ENCODE data around the gene TGFB2. TPM values are rescaled to one million over a fixed set of nuclear protein-coding genes. Genes with fewer than 3 reads are reported as not detected.

The TGFB2 gene
- polyA plus RNA-seq, 4 donors, result 12.8 to 17.9 (median 15.3) TPM

GRCh38 chr1:218415726-218416125 is 70.6 kb downstream of the TGFB2 start:
- DNase-seq (ENCODE audit: low read depth in 4 of 4, low spot score in 3 of 4), result no peak

DNA sequence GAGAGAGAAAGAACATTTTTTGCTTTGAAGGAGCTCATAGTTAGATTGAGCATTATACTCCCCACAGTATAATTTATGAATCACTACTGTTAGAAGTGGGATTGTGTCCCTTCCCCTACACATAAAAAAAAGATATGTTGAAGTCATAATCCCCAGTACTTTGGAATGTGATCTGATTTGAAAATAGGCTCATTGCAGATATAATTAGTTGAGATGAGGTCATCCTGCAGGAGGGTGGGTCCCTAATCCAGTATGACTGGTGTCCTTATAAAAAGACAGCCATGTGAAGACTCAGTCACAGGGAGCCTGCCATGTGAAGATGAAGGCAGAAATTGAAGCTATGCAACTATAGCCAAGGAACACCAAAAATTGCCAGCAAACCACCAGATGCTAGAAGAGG is 76.4 kb downstream of the TGFB2 start:
- no peak for DNase-seq (ENCODE audit: low read depth in 4 of 4, low spot score in 3 of 4)

- no peak for DNase-seq (ENCODE audit: low read depth in 4 of 4, low spot score in 3 of 4)
These were observed 79.4 kb downstream of the TGFB2 start for GRCh38 chr1:218424502-218424901.

DNA sequence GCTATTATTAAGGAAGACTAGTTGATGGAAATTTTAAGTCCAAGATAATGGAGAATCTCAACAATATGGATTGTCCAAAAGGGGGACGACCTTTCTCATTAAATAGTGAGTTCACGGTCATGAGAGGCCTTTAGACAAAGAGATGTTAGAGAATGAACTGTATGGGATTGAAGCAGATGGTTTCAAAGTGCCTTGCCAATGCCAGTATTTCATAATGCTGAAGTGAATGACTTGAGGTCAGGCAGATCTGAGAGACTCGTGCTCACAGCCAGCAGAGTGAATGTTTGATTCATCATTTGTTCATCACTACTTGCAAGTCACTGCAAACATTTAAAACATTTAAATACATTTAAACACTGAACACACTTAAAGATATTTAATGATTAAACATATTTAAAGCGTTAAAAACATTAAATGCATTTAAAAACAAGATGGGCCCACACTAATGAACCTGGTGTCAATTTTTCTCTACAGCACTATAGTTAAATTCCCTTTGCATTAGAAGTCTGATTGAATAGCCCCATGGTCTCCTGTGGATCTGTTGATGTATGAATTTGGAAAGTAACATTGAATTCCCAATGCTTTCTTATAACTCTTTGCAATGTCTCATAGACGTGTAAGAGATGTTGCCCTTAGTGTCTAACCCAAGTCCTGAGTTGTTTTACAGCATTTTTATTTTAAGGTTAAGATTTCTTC is 80.7 kb downstream of the TGFB2 start:
- DNase-seq (ENCODE audit: low read depth in 4 of 4, low spot score in 3 of 4), result no peak

- DNase-seq (ENCODE audit: low read depth in 4 of 4, low spot score in 3 of 4), result no peak
These were observed 81.2 kb downstream of the TGFB2 start for GRCh38 chr1:218426343-218426657.

- no peak for DNase-seq (ENCODE audit: low read depth in 4 of 4, low spot score in 3 of 4)
These were observed 84.2 kb downstream of the TGFB2 start for GRCh38 chr1:218429301-218429700.

- no peak for DNase-seq (ENCODE audit: low read depth in 4 of 4, low spot score in 3 of 4)
These were observed 85.2 kb downstream of the TGFB2 start for GRCh38 chr1:218430346-218430745.

DNA sequence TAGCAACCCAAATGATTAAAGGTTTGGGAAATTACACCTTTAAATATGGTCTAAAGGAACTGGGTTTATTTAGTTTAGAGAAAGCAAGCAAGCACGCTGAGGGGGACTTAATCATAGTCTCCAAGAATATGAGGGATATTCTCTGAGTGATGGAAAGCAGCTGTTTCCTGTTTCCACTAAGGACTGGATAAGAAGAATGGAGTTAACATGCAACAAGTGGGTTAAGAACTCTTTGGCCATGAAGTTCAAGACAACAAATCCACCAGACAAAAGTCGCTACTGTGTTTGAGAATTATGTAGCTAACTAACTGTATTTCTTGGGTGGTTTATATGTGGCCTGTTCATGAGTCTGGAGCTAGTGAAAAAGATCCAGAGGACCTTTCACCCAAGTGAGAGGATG is 85.7 kb downstream of the TGFB2 start:
- no peak for DNase-seq (ENCODE audit: low read depth in 4 of 4, low spot score in 3 of 4)

DNA sequence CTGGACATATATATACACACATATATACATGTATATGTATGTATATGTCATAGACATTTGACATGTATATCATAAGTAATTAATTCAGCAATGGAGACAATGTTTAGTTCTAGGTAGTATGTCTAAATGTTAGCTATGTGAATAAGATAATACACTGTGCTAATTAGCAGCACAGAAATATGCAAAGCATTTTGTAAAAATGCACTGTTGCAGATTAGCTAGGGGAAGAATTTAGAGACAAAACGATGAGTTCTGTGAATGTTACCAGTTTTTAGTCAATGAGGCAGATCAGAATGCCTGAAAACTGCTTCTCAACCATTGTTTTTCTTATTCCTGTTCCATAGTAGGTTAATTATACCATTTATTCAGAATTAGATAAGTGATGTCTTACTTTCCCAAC is 86.3 kb downstream of the TGFB2 start:
- DNase-seq (ENCODE audit: low read depth in 4 of 4, low spot score in 3 of 4), result no peak

DNA sequence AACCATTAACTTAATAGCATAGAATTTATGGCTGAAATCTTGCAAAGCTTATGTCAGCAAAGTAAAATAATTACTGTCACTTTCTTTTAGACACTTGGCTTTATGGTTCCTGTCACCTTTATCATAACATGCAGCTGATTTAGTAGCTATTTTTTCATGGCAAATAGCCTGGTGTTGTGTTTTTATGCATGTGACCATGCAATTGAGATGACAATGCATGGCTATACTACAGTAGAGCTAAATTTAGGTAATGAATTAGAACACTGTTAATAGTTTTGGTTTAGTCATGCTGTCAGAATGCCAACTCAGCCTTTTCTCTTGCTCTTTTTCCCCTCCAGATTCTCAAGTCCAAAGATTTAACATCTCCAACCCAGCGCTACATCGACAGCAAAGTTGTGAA is 88.6 kb downstream of the TGFB2 start:
- DNase-seq (ENCODE audit: low read depth in 4 of 4, low spot score in 3 of 4), result peak in 1 of 4 donors; percentile 25

- DNase-seq (ENCODE audit: low read depth in 4 of 4, low spot score in 3 of 4), result no peak
These were observed 90.4 kb downstream of the TGFB2 start for GRCh38 chr1:218435528-218435927.

- DNase-seq (ENCODE audit: low read depth in 4 of 4, low spot score in 3 of 4), result no peak
These were observed 91.2 kb downstream of the TGFB2 start for GRCh38 chr1:218436346-218436745.

DNA sequence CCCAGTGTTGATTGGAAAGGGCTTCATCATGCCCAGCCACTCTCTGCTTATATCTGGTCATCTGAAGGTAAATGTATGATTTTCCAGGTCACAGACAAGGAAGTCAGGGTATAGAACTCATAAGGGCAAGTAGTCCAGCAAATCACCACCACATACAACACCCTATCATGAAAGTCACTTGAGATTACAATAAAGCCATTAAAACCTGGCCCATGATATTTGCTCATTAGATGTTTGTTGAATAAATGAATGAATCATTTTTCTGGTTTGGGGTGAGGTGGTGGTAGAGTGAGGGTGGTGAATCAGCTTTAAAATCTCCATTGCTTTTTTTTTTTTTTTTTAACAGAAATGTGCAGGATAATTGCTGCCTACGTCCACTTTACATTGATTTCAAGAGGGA is 91.9 kb downstream of the TGFB2 start:
- DNase-seq (ENCODE audit: low read depth in 4 of 4, low spot score in 3 of 4), result no peak

DNA sequence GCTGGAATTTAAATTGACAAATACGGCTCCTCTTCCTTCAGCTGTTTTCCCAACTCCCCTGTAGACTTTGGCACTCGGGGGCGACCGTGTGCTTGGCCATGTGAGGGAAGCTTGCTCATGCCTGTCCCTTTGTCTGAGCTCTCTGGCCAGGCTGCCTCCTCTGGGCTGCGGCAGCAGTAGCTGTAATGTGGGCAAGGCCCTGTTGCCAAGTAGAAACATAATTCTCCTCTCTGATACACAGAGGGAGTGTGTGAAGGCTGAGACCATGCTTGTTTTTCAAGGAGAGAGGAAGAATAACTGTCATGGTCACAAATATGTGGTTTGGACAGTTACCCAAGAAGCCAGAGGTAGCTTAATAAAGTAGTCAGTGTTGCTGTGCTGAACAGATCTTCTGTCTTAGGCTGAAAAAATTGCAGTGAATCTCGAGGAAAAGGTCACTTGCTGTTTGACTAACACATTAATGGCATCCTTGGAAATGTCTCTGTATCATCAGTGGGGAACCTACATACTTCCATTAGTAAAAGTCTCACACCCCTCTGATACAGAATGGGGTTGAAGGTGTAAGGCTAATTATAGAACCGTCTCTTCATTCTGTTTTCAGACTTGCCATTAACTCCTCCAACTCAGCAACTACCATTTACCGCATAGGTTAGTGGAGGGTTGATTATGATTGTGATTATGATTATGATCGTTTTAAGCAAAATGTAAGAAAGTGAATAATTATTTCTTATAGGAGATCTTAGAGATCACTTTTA is 94.6 kb downstream of the TGFB2 start:
- DNase-seq (ENCODE audit: low read depth in 4 of 4, low spot score in 3 of 4), result no peak

DNA sequence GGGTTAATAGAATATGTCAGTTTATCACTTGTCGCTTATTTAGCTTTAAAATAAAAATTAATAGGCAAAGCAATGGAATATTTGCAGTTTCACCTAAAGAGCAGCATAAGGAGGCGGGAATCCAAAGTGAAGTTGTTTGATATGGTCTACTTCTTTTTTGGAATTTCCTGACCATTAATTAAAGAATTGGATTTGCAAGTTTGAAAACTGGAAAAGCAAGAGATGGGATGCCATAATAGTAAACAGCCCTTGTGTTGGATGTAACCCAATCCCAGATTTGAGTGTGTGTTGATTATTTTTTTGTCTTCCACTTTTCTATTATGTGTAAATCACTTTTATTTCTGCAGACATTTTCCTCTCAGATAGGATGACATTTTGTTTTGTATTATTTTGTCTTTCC is 98.1 kb downstream of the TGFB2 start:
- DNase-seq (ENCODE audit: low read depth in 4 of 4, low spot score in 3 of 4), result no peak

DNA sequence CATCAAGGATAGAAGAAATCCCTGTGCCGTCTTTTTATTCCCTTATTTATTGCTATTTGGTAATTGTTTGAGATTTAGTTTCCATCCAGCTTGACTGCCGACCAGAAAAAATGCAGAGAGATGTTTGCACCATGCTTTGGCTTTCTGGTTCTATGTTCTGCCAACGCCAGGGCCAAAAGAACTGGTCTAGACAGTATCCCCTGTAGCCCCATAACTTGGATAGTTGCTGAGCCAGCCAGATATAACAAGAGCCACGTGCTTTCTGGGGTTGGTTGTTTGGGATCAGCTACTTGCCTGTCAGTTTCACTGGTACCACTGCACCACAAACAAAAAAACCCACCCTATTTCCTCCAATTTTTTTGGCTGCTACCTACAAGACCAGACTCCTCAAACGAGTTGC is 99.0 kb downstream of the TGFB2 start:
- DNase-seq (ENCODE audit: low read depth in 4 of 4, low spot score in 3 of 4), result no peak

- DNase-seq (ENCODE audit: low read depth in 4 of 4, low spot score in 3 of 4), result no peak
These were observed 99.5 kb downstream of the TGFB2 start for GRCh38 chr1:218444588-218444987.

DNA sequence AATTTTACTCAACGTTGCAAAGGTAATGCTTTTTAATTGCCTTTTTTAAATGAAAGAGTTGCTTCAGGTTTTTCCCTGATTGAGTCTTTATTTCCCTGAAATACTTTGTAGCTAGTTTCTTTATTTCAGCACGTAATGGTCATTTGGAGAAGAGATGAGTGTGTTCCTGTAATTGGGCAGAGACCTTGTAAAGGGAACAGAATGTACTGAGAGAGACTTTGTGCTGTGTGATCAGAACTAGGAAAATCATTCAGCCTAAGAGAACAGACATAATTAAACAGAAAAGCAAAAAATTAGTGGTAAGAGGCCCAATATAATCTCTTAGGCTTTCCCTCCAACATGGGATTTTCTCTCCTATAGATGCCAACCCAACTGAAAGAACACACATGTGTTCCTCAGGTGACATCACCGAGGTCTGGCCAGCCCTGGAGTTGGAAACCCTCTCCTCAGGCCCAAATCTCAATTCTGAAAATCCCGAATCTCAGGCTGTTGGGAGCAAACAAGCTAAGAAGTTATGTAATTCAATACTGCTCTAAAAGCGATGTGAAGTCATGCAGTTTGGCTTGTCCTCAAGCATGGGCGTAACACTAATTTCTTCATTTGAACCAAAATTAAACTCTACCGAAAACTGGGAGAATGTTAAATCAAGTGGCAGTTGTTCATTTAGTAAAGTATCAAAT is 102.0 kb downstream of the TGFB2 start:
- no peak for DNase-seq (ENCODE audit: low read depth in 4 of 4, low spot score in 3 of 4)

- DNase-seq (ENCODE audit: low read depth in 4 of 4, low spot score in 3 of 4), result no peak
These were observed 106.3 kb downstream of the TGFB2 start for GRCh38 chr1:218451415-218451814.

- no peak for DNase-seq (ENCODE audit: low read depth in 4 of 4, low spot score in 3 of 4)
These were observed 109.7 kb downstream of the TGFB2 start for GRCh38 chr1:218454700-218455282.

- DNase-seq (ENCODE audit: low read depth in 4 of 4, low spot score in 3 of 4), result no peak
These were observed 111.3 kb downstream of the TGFB2 start for GRCh38 chr1:218456444-218456843.

DNA sequence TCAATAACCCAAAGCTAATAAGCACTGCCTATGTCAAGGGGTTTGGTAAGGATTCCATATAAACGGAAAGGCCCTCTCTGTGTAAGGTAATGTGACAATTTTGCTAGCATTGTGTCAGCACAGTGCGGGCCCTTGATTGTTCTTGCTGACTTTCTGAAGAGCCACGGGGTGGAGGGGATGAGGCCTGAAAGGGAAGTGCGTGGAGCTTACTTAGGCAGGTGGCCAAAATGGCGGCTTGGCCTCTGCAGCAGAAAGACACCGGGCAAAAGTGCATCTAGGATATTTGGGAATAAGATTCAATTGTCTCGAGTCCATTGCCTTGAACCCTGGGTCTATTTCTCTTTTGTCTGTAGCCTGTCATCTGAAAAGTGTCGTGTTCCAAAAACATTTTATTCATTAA is 114.3 kb downstream of the TGFB2 start:
- DNase-seq (ENCODE audit: low read depth in 4 of 4, low spot score in 3 of 4), result no peak
